Measurements from ENCODE around the gene IPO11.
"Not testable (repeated sequence)": the region's sequence is repeated elsewhere in the genome, so short reads cannot be mapped to it uniquely, and the experiment has no call there.

The IPO11 gene

GRCh38 chr5:62450259-62450658, 37.7 kb downstream of the IPO11 start:
- DNase-seq, result peak; percentile 16

- no peak for DNase-seq
Measured at GRCh38 chr5:62457071-62457470, 44.5 kb downstream of the IPO11 start.

- DNase-seq, result peak; percentile 45
Measured at GRCh38 chr5:62460578-62460983, 48.0 kb downstream of the IPO11 start.

GRCh38 chr5:62461561-62461960, 49.0 kb downstream of the IPO11 start:
- no peak for DNase-seq

- no peak for DNase-seq
Measured at GRCh38 chr5:62465985-62466925, 53.7 kb downstream of the IPO11 start.

GRCh38 chr5:62473209-62473608, 60.6 kb downstream of the IPO11 start:
- peak; percentile 18 for DNase-seq

- no peak for DNase-seq
Measured at GRCh38 chr5:62475072-62475471, 62.5 kb downstream of the IPO11 start.

GRCh38 chr5:62477801-62478200, 65.2 kb downstream of the IPO11 start:
- no peak for DNase-seq

GRCh38 chr5:62483556-62483955, 71.0 kb downstream of the IPO11 start:
- DNase-seq, result no peak

- DNase-seq, result no peak
Measured at GRCh38 chr5:62486672-62487071, 74.1 kb downstream of the IPO11 start.

- no peak for DNase-seq
Measured at GRCh38 chr5:62488531-62488930, 76.0 kb downstream of the IPO11 start.

- DNase-seq, result no peak
Measured at GRCh38 chr5:62489471-62489870, 76.9 kb downstream of the IPO11 start.

- DNase-seq, result no peak
Measured at GRCh38 chr5:62494772-62495171, 82.2 kb downstream of the IPO11 start.

GRCh38 chr5:62496876-62497275, 84.3 kb downstream of the IPO11 start:
- DNase-seq, result no peak

- DNase-seq, result no peak
Measured at GRCh38 chr5:62498961-62499360, 86.4 kb downstream of the IPO11 start.

- DNase-seq, result no peak
Measured at GRCh38 chr5:62499756-62500155, 87.2 kb downstream of the IPO11 start.

GRCh38 chr5:62502456-62503101, 90.0 kb downstream of the IPO11 start:
- no peak for DNase-seq

GRCh38 chr5:62504129-62504528, 91.6 kb downstream of the IPO11 start:
- DNase-seq, result no peak

GRCh38 chr5:62506659-62507460, 94.3 kb downstream of the IPO11 start:
- no peak for DNase-seq

GRCh38 chr5:62508760-62509159, 96.2 kb downstream of the IPO11 start:
- not testable (repeated sequence) for DNase-seq

- no peak for DNase-seq
Measured at GRCh38 chr5:62509806-62510205, 97.2 kb downstream of the IPO11 start.

- DNase-seq, result not testable (repeated sequence)
Measured at GRCh38 chr5:62513085-62513484, 100.5 kb downstream of the IPO11 start.

GRCh38 chr5:62514510-62515119, 102.1 kb downstream of the IPO11 start:
- DNase-seq, result no peak
